GM23338 (cell line): ENCODE measurements around the gene MIGA1. TPM values are rescaled to one million over a fixed set of nuclear protein-coding genes. Genes with fewer than 3 reads are reported as not detected.

ENCODE experiments used
- ATAC-seq: fragments of 200-7000 bp; cut with Tn5 transposase; 3 replicates; pipeline ENCODE4 v1.9.1; 2020
- DNase-seq: peaks from one replicate; pipeline ENCODE4 v3.0.0-alpha.2; 2015; ENCODE audit warnings: low spot score
- H2AFZ ChIP-seq: fragments of 200-600 bp; sonication (generic); 2 replicates; pipeline ENCODE4 v1.8.0; 2016; ENCODE audit warnings: antibody characterized with exemption, mild to moderate bottlenecking, moderate library complexity
- H3F3A ChIP-seq: fragments of 200-600 bp; sonication (generic); replicated peaks from 2 replicates; pipeline ENCODE4 v1.8.0; 2017; ENCODE audit warnings: antibody characterized with exemption, mixed run types, low read depth
- H3K27ac ChIP-seq: fragments of 200-600 bp; sonication (generic); 2 replicates; pipeline ENCODE4 v1.6.1; 2016; ENCODE audit warnings: low read depth
- H3K27me3 ChIP-seq: fragments of 200-600 bp; sonication (generic); 2 replicates; pipeline ENCODE4 v1.8.0; 2016; ENCODE audit warnings: mild to moderate bottlenecking, mixed run types, moderate library complexity; ENCODE audit not compliant: insufficient read depth
- H3K36me3 ChIP-seq: fragments of 200-600 bp; sonication (generic); 2 replicates; pipeline ENCODE4 v1.8.0; 2016; ENCODE audit warnings: mild to moderate bottlenecking; ENCODE audit not compliant: insufficient read depth
- H3K4me1 ChIP-seq: fragments of 200-600 bp; sonication (generic); 2 replicates; pipeline ENCODE4 v1.8.0; 2016; ENCODE audit warnings: mild to moderate bottlenecking, moderate library complexity; ENCODE audit not compliant: insufficient read depth
- H3K4me2 ChIP-seq: fragments of 200-600 bp; sonication (generic); 2 replicates; pipeline ENCODE4 v1.7.1; 2017; ENCODE audit warnings: mixed run types
- H3K4me3 ChIP-seq: fragments of 200-600 bp; sonication (generic); 2 replicates; pipeline ENCODE4 v1.6.1; 2016; ENCODE audit warnings: mixed run types
- H3K79me2 ChIP-seq: fragments of 200-600 bp; sonication (generic); replicated peaks from 2 replicates; pipeline ENCODE4 v1.8.0; 2017; ENCODE audit warnings: mild to moderate bottlenecking; ENCODE audit not compliant: insufficient read depth
- H3K9me2 ChIP-seq: fragments of 200-600 bp; sonication (generic); 2 replicates; pipeline ENCODE4 v1.8.0; 2017; ENCODE audit not compliant: insufficient read depth
- H4K20me1 ChIP-seq: fragments of 200-600 bp; sonication (generic); replicated peaks from 2 replicates; pipeline ENCODE4 v1.8.0; 2017; ENCODE audit warnings: mild to moderate bottlenecking; ENCODE audit not compliant: insufficient read depth
- H3K27ac Mint-ChIP-seq: 2 replicates; pipeline ENCODE4 v1.8.0; 2020; ENCODE audit warnings: inconsistent platforms, mild to moderate bottlenecking, moderate library complexity, mixed read lengths
- H3K27me3 Mint-ChIP-seq: 3 replicates; pipeline ENCODE4 v1.8.0; 2022; ENCODE audit warnings: low read depth, mild to moderate bottlenecking, moderate library complexity, mixed read lengths, inconsistent platforms; ENCODE audit not compliant: insufficient read depth, poor library complexity
- H3K36me3 Mint-ChIP-seq: 3 replicates; pipeline ENCODE4 v1.8.0; 2021; ENCODE audit warnings: low read depth, mild to moderate bottlenecking, inconsistent platforms, moderate library complexity, mixed read lengths
- H3K4me1 Mint-ChIP-seq: 3 replicates; pipeline ENCODE4 v1.8.0; 2020; ENCODE audit warnings: mild to moderate bottlenecking, inconsistent platforms, mixed read lengths
- H3K4me3 Mint-ChIP-seq: 3 replicates; pipeline ENCODE4 v1.8.0; 2021; ENCODE audit warnings: moderate library complexity, mild to moderate bottlenecking, inconsistent platforms, mixed read lengths
- H3K9me3 Mint-ChIP-seq: 3 replicates; pipeline ENCODE4 v1.8.0; 2020; ENCODE audit warnings: moderate library complexity, mild to moderate bottlenecking, inconsistent platforms, mixed read lengths
- CREB1 ChIP-seq: fragments of 250-450 bp; sonication (Bioruptor Pico); IDR thresholded peaks from 2 replicates; pipeline ENCODE4 v1.5.0; 2020; ENCODE audit warnings: low read depth, mild to moderate bottlenecking, moderate library complexity
- CTCF ChIP-seq, 2 experiments: fragments of 200-600 bp in 1 of 2; sonication (generic) in 1 of 2; conservative IDR thresholded peaks; 2 replicates each; pipeline versions ENCODE4 v1.5.1 to v1.6.1; 2016 to 2017; ENCODE audit warnings: antibody characterized with exemption in 2 of 2, low read depth in 2 of 2, mild to moderate bottlenecking in 2 of 2, moderate library complexity in 1 of 2
- ETS1 ChIP-seq: IDR thresholded peaks from 2 replicates; pipeline ENCODE4 v1.6.1; 2016; ENCODE audit warnings: antibody characterized with exemption
- EZH2 ChIP-seq: fragments of 200-600 bp; sonication (generic); IDR thresholded peaks from one replicate; pipeline ENCODE4 v1.8.0; 2017; ENCODE audit warnings: antibody characterized with exemption, mild to moderate bottlenecking, low read depth; ENCODE audit not compliant: unreplicated experiment
- EZH2phosphoT487 ChIP-seq: fragments of 200-600 bp; sonication (generic); IDR thresholded peaks from one replicate; pipeline ENCODE4 v1.8.1; 2018; ENCODE audit warnings: antibody characterized with exemption; ENCODE audit not compliant: unreplicated experiment
- JUNB ChIP-seq: IDR thresholded peaks from one replicate; pipeline ENCODE4 v1.6.1; 2016; ENCODE audit warnings: antibody characterized with exemption; ENCODE audit not compliant: unreplicated experiment
- NANOG ChIP-seq: IDR thresholded peaks from 2 replicates; pipeline ENCODE4 v1.6.1; 2016; ENCODE audit warnings: antibody characterized with exemption, borderline replicate concordance
- POLR2AphosphoS5 ChIP-seq: IDR thresholded peaks from 2 replicates; pipeline ENCODE4 v1.6.1; 2016; ENCODE audit warnings: antibody characterized with exemption, low read depth
- REST ChIP-seq: IDR thresholded peaks from one replicate; pipeline ENCODE4 v1.6.1; 2018; ENCODE audit warnings: antibody characterized with exemption; ENCODE audit not compliant: unreplicated experiment
- STAT1 ChIP-seq: IDR thresholded peaks from one replicate; pipeline ENCODE4 v1.6.1; 2016; ENCODE audit warnings: antibody characterized with exemption; ENCODE audit not compliant: unreplicated experiment
- ZNF114 ChIP-seq: fragments of 250-450 bp; sonication (Bioruptor Pico); IDR thresholded peaks from 2 replicates; pipeline ENCODE4 v1.5.0; 2020; ENCODE audit warnings: mild to moderate bottlenecking, moderate library complexity
- ZNF331 ChIP-seq: fragments of 250-450 bp; sonication (Bioruptor Pico); IDR thresholded peaks from 2 replicates; pipeline ENCODE4 v1.5.0; 2020; ENCODE audit warnings: low read depth, mild to moderate bottlenecking, moderate library complexity
- ZNF462 ChIP-seq: fragments of 250-450 bp; sonication (Bioruptor Pico); IDR thresholded peaks from 2 replicates; pipeline ENCODE4 v1.5.0; 2020; ENCODE audit warnings: mild to moderate bottlenecking, moderate library complexity
- polyA plus RNA-seq: library from polyadenylated mRNA; unstranded; fragments of >200 nt; fragmentation: Nextera tagmentation; extraction: Ambion mirVana; gene quantifications from 2 replicates; pipeline ENCODE4 v1.2.1, GENCODE V29; 2016
- total RNA-seq: library from RNA; depleted of rRNA; stranded (reverse); fragments of >200 nt; shearing (Covaris generic); gene quantifications from 2 replicates; pipeline ENCODE4 v1.2.3, GENCODE V29; 2014

Gene MIGA1
- total and polyA plus RNA-seq, 2 experiments from 2014 or later, result 3.4 to 7.5 TPM

GRCh38 chr1:77881061-77881460 is 101.6 kb downstream of the MIGA1 start:
- no peak overlapping the region for H3K27ac ChIP-seq
- H3K36me3 Mint-ChIP-seq, result peaks cover 3% of the 10 kb centered on the region; the same call in 2 of the 3 replicates
- no peaks in the 10 kb centered on the region for H3K79me2 ChIP-seq
- no peak overlapping the region for H2AFZ ChIP-seq
- no peak overlapping the region for H3K27ac Mint-ChIP-seq
- H3K9me2 ChIP-seq, result no peaks in the 10 kb centered on the region
- H4K20me1 ChIP-seq, result no peaks in the 10 kb centered on the region
- TF ChIP-seq REST (no peak), CTCF (conservative IDR thresholded peaks at IDR 0.05; ENCODE audit: low read depth in 2 of 2) (no peak), NANOG (no peak), ZNF114 (CRISPR knock-in tag) (no peak), EZH2 (no peak), ETS1 (no peak), JUNB (no peak), ZNF331 (CRISPR knock-in tag) (no peak), ZNF462 (CRISPR knock-in tag) (no peak), STAT1 (no peak), POLR2AphosphoS5 (no peak), CREB1 (CRISPR knock-in tag) (no peak), EZH2phosphoT487 (no peak)
- H3K27me3 ChIP-seq, result no peaks in the 10 kb centered on the region
- no peak for DNase-seq
- H3K36me3 ChIP-seq, result no peaks in the 10 kb centered on the region
- H3K4me1 Mint-ChIP-seq, result no peaks in the 10 kb centered on the region
- no peak overlapping the region for H3K4me3 Mint-ChIP-seq
- no peak overlapping the region for H3K4me3 ChIP-seq
- H3F3A ChIP-seq, result no peaks in the 10 kb centered on the region
- no peak for ATAC-seq
- H3K9me3 Mint-ChIP-seq, result peaks cover 2% of the 10 kb centered on the region; the same call in 1 of the 3 replicates
- H3K27me3 Mint-ChIP-seq, result no peaks in the 10 kb centered on the region
- H3K4me1 ChIP-seq, result no peaks in the 10 kb centered on the region
- H3K4me2 ChIP-seq, result no peak overlapping the region
